Loucy (cell line): Measurements from ENCODE around the gene ANGPTL2.

Experiments used
- EZH2phosphoT487 ChIP-seq: fragments of 200-600 bp; IDR thresholded peaks from 2 replicates; pipeline ENCODE4 v1.6.1; 2018; ENCODE audit warnings: antibody characterized with exemption, mild to moderate bottlenecking, moderate library complexity, borderline replicate concordance
- TF ChIP-seq, protein P1 (sequence below): fragments of 200-600 bp; sonication (generic); conservative IDR thresholded peaks from 2 replicates; pipeline ENCODE4 v1.5.1; 2014; ENCODE audit warnings: mild to moderate bottlenecking, antibody characterized with exemption, low read length

- TF ChIP-seq, protein P1, sequence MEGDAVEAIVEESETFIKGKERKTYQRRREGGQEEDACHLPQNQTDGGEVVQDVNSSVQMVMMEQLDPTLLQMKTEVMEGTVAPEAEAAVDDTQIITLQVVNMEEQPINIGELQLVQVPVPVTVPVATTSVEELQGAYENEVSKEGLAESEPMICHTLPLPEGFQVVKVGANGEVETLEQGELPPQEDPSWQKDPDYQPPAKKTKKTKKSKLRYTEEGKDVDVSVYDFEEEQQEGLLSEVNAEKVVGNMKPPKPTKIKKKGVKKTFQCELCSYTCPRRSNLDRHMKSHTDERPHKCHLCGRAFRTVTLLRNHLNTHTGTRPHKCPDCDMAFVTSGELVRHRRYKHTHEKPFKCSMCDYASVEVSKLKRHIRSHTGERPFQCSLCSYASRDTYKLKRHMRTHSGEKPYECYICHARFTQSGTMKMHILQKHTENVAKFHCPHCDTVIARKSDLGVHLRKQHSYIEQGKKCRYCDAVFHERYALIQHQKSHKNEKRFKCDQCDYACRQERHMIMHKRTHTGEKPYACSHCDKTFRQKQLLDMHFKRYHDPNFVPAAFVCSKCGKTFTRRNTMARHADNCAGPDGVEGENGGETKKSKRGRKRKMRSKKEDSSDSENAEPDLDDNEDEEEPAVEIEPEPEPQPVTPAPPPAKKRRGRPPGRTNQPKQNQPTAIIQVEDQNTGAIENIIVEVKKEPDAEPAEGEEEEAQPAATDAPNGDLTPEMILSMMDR: no peak
- no peak for TF ChIP-seq EZH2phosphoT487
Observed at GRCh38 chr9:127112735-127113161, 9.7 kb downstream of the ANGPTL2 start.
